ENCODE data around the gene CYSTM1.

CYSTM1 gene

GRCh38 chr5:140131967-140132409, 43.0 kb upstream of the CYSTM1 start:
- ChIA-PET CTCF (interaction anchor here (0.8 to 16.6 kb wide), 6 partner anchors 13 to 58 kb away, joined by 3 to 336 read pairs (median 31); partner anchors contain the start of gene PURA), POLR2A (interaction anchor here (0.7 to 1.3 kb wide), 5 partner anchors 10 to 26 kb away, joined by 3 to 5 read pairs (median 3); partner anchors contain the start of gene PURA)
- TF ChIP-seq CTCF (IDR thresholded peaks at IDR 0.05; ENCODE audit: insufficient read depth, low read length, missing control alignments), result no peak
- no peak overlapping the region for H3K4me3 ChIP-seq (ENCODE audit: low read depth, low read length)
- DNase-seq (ENCODE audit: low read depth, low spot score), result peak; percentile 80

GRCh38 chr5:140133514-140134167, 41.3 kb upstream of the CYSTM1 start:
- H3K4me3 ChIP-seq (ENCODE audit: low read depth, low read length), result no peak overlapping the region
- ChIA-PET POLR2A (no interaction called here), CTCF (interaction anchor here (0.6 to 16.6 kb wide), 9 partner anchors 11 to 218 kb away, joined by 3 to 336 read pairs (median 6); partner anchors contain the start of gene PURA)
- no peak for TF ChIP-seq CTCF (IDR thresholded peaks at IDR 0.05; ENCODE audit: insufficient read depth, low read length, missing control alignments)
- no peak for DNase-seq (ENCODE audit: low read depth, low spot score)

- TF ChIP-seq CTCF (IDR thresholded peaks at IDR 0.05; ENCODE audit: insufficient read depth, low read length, missing control alignments), result no peak
- ChIA-PET POLR2A (interaction anchor here (0.7 kb wide), 1 partner anchor 27 kb away, joined by 3 read pairs; no protein-coding TSS in a partner anchor), CTCF (interaction anchor here (0.6 to 16.6 kb wide), 8 partner anchors 10 to 93 kb away, joined by 3 to 336 read pairs (median 8); partner anchors contain the start of gene PURA)
- H3K4me3 ChIP-seq (ENCODE audit: low read depth, low read length), result no peak overlapping the region
- DNase-seq (ENCODE audit: low read depth, low spot score), result no peak
Measured at GRCh38 chr5:140134277-140134935, 40.6 kb upstream of the CYSTM1 start.

GRCh38 chr5:140135127-140135526, 39.9 kb upstream of the CYSTM1 start:
- TF ChIP-seq CTCF (IDR thresholded peaks at IDR 0.05; ENCODE audit: insufficient read depth, low read length, missing control alignments), result no peak
- ChIA-PET POLR2A (no interaction called here), CTCF (interaction anchor here (1.0 to 16.6 kb wide), 6 partner anchors 10 to 94 kb away, joined by 3 to 336 read pairs (median 34); partner anchors contain the start of gene PURA)
- DNase-seq (ENCODE audit: low read depth, low spot score), result no peak
- H3K4me3 ChIP-seq (ENCODE audit: low read depth, low read length), result no peak overlapping the region

GRCh38 chr5:140136624-140137023, 38.4 kb upstream of the CYSTM1 start:
- DNase-seq (ENCODE audit: low read depth, low spot score), result no peak
- POLR2A ChIA-PET, result no interaction called here
- no peak overlapping the region for H3K4me3 ChIP-seq (ENCODE audit: low read depth, low read length)
- CTCF ChIA-PET, result interaction anchor here (0.9 to 16.6 kb wide), 4 partner anchors 8 to 62 kb away, joined by 3 to 336 read pairs (median 119); partner anchors contain the start of gene PURA
- no peak for TF ChIP-seq CTCF (IDR thresholded peaks at IDR 0.05; ENCODE audit: insufficient read depth, low read length, missing control alignments)

GRCh38 chr5:140140435-140140834, 34.6 kb upstream of the CYSTM1 start:
- no peak for DNase-seq (ENCODE audit: low read depth, low spot score)
- H3K4me3 ChIP-seq (ENCODE audit: low read depth, low read length), result no peak overlapping the region
- ChIA-PET POLR2A (no interaction called here), CTCF (interaction anchor here (0.8 to 16.6 kb wide), 5 partner anchors 6 to 64 kb away, joined by 3 to 336 read pairs (median 184); partner anchors contain the start of gene PURA)
- no peak for TF ChIP-seq CTCF (IDR thresholded peaks at IDR 0.05; ENCODE audit: insufficient read depth, low read length, missing control alignments)
